Glomerular endothelial cell (primary cell): ENCODE measurements around the gene KREMEN1. TPM values are rescaled to one million over a fixed set of nuclear protein-coding genes. Genes with fewer than 3 reads are reported as not detected.

Source experiments
- DNase-seq: peaks from one replicate; pipeline ENCODE4 v3.0.0-alpha.2; 2011; ENCODE audit warnings: low read depth, low spot score; ENCODE audit errors: extremely low read depth
- total RNA-seq: library from RNA; depleted of rRNA; stranded (reverse); fragments of >200 nt; gene quantifications from 2 replicates; pipeline ENCODE4 v1.2.3, GENCODE V29; 2015

Gene KREMEN1
- total RNA-seq, 1 donor from 2014 or later, result 2.3 TPM

GRCh38 chr22:29125443-29125778 is 52.6 kb downstream of the KREMEN1 start:
- no peak for DNase-seq

DNA sequence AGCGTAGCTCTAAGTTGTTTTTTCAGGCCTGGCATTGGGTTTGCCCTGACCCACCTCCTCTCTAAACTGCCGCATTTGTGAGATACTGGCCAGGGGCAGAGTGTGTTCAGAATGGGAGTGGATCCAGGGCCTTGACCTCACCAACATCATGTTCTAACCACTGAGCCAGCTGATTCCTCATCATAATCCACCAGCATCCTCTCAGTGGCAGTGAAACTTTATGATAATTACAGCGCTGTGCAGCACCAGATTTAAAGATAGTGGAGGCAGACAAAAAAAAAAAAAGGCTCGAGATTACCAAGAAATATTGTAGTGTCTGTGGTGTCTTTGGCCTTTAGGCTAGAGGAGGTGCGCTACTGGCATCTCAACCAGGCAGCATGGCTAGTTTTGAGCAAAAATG is 53.0 kb downstream of the KREMEN1 start:
- no peak for DNase-seq

GRCh38 chr22:29126670-29127395 is 54.0 kb downstream of the KREMEN1 start:
- DNase-seq, result no peak

DNA sequence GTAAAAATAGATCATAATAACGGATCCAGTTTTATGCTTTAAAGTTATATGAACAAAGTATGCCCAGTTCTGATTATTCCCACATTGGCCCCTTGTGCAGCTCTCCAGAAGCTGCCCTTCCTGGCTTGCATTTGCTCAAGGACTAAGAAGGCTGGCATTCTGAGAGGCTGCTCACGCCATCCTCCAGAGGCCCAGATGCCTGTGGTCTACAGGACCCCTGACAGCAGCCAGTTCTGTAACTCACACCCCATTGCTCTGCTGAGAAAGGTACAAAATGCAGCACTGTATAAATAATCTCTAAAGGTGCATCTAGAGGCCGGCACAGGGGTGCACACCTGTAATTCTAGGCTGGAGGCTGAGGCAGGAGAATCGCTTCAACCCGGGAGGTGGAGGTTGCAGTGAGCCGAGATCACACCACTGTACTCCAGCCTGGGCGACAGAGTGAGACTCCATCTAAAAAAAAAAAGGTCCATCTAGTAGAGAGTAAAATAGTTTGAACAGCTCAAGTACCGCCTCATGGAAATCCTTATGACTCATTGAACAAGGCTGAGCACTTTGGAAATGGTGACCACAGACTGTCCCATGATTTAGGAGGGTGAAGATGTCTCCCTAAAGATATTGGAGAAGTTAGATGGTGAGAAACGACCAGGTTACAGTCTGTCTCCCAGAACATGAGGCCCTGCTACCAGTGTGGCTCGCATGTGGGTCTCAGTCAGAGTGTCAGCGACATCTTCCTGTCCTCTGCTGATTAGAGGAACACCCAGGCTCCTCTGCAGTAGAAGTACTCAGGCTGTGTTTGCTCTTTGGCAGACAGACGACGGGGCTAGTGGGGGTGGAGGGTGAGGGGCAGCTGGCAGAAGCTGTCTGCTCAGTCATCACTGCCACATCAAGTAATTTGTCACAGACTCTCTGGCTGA is 56.3 kb downstream of the KREMEN1 start:
- DNase-seq, result no peak

DNA sequence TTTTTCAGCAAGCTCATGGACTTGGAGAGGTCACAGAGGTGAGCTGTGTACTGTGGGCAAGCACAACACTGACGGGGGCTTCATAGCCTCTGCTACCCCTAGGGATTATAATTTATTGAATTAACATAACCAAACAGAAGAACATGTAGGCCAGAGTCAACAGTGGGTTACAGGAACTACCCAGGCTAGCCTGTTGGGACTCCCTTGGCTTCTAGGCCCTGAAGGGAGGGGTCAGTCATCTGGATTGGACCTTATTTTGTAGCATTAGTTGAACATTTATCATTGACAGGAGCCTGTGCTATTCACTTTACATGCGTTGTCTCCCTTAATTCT is 56.9 kb downstream of the KREMEN1 start:
- DNase-seq, result no peak

- DNase-seq, result no peak
Measured at GRCh38 chr22:29130476-29130875, 57.6 kb downstream of the KREMEN1 start.

GRCh38 chr22:29133603-29134133 is 60.8 kb downstream of the KREMEN1 start:
- DNase-seq, result no peak

DNA sequence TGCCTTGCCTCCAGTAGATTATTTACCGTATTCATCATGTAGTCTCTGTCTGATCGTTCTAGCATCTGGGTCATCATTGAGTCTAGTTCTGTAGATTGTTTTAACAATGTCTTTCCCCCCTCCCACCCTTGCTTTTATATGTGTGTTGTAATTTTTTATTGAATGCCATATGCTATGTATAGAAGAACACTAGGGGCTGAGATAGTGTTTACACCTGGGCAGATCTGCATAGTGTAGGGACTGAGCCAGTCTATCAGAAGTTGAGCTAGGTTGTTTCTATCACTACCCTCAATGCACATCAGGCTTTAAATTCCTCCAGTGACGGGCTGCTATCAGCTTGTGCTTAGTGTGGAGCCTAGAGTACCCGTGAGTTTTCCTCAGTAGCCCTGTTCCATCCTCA is 61.6 kb downstream of the KREMEN1 start:
- no peak for DNase-seq

- no peak for DNase-seq
Measured at GRCh38 chr22:29136782-29137700, 64.2 kb downstream of the KREMEN1 start.

GRCh38 chr22:29138556-29139305 is 65.9 kb downstream of the KREMEN1 start:
- DNase-seq, result no peak

DNA sequence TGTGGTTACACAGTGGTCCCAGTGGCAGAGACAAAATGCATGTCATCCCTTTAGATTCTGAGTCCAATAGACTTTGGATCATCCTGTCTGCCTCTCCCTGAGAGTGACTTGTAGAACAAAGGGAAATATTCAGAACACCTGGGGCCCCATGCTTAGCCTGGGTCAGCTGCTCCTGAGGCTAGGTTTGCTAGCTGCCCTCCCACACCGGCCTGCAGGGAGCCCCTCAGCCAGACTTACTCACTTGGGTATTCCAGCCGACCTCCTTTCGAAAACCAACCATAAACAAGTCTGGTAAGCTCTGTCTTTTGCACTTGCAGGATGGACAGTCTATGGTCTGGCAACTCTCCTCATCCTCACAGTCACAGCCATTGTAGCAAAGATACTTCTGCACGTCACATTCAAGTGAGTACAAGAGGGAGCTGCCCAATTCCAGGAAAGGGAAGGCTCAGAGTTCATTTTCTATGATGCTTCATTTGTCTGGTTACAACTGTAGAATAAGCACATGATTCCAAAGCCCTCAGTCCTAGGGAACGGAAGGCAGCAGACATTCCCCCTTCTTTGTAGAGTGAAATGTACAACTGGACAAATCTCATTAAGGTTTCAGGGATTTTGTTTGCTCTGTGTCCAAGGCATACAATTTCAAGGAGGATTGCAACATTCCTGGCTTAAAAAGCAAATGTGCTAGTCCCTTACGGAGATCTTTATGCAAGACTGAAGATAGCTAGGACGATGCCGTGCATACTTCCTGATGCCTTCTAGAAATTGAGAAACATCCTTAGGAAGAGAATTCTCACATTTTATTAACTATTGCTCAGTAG is 67.3 kb downstream of the KREMEN1 start:
- DNase-seq, result no peak

- DNase-seq, result no peak
Measured at GRCh38 chr22:29141078-29141688, 68.3 kb downstream of the KREMEN1 start.

DNA sequence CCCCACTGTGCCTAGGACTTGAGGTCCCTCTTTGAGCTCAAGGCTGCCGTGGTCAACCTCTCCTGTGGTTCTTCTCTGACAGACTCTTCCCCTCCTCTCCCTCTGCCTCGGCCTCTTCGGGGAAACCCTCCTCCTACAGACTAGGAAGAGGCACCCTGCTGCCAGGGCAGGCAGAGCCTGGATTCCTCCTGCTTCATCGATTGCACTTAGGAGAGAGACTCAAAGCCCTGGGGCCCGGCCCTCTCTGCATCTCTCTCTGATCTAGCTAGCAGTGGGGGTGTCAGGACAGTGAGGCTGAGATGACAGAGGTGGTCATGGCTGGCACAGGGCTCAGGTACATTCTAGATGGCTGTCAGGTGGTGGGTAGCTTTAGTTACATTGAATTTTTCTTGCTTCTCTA is 69.3 kb downstream of the KREMEN1 start:
- no peak for DNase-seq

- no peak for DNase-seq
Measured at GRCh38 chr22:29143941-29144785, 71.3 kb downstream of the KREMEN1 start.

GRCh38 chr22:29144786-29145160 is 71.9 kb downstream of the KREMEN1 start:
- no peak for DNase-seq

GRCh38 chr22:29145321-29146072 is 72.7 kb downstream of the KREMEN1 start:
- no peak for DNase-seq

GRCh38 chr22:29146091-29146560 is 73.3 kb downstream of the KREMEN1 start:
- DNase-seq, result no peak
